NCI-H2107 (cell line): ENCODE measurements around the gene ARL10.

Source experiments
- DNase-seq: peaks from one replicate; lab custom pipeline; 2025; lab: John Stamatoyannopoulos, UW

Gene ARL10

GRCh38 chr5:176412517-176413254 is 47.4 kb downstream of the ARL10 start:
- no peak for DNase-seq

GRCh38 chr5:176413255-176413565 is 47.9 kb downstream of the ARL10 start:
- no peak for DNase-seq

- DNase-seq, result no peak
Observed at GRCh38 chr5:176413709-176414191, 48.5 kb downstream of the ARL10 start.

GRCh38 chr5:176414704-176415103 is 49.4 kb downstream of the ARL10 start:
- no peak for DNase-seq

- DNase-seq, result no peak
Observed at GRCh38 chr5:176415240-176415951, 50.1 kb downstream of the ARL10 start.

GRCh38 chr5:176415952-176416924 is 51.0 kb downstream of the ARL10 start, which contains the start of gene CLTB:
Gene CLTB, minus strand, starts transcription at chr5:176416539. Its CDS starts 176 bp downstream, at chr5:176416363.
- DNase-seq, result peak; percentile 50

- no peak for DNase-seq
Observed at GRCh38 chr5:176416965-176417364, 51.7 kb downstream of the ARL10 start.

GRCh38 chr5:176418251-176418650 is 53.0 kb downstream of the ARL10 start:
- no peak for DNase-seq

GRCh38 chr5:176420086-176420485 is 54.8 kb downstream of the ARL10 start:
- no peak for DNase-seq

- no peak for DNase-seq
Observed at GRCh38 chr5:176420972-176421544, 55.8 kb downstream of the ARL10 start.

GRCh38 chr5:176424181-176424580 is 58.9 kb downstream of the ARL10 start:
- no peak for DNase-seq

- no peak for DNase-seq
Observed at GRCh38 chr5:176425138-176425537, 59.9 kb downstream of the ARL10 start.

- DNase-seq, result no peak
Observed at GRCh38 chr5:176425791-176426190, 60.5 kb downstream of the ARL10 start.

- no peak for DNase-seq
Observed at GRCh38 chr5:176426876-176427275, 61.6 kb downstream of the ARL10 start.

GRCh38 chr5:176427971-176428370 is 62.7 kb downstream of the ARL10 start:
- no peak for DNase-seq

- no peak for DNase-seq
Observed at GRCh38 chr5:176429972-176430371, 64.7 kb downstream of the ARL10 start.
